Ureter (tissue), 1 donor: ENCODE results near the gene CHCHD10. TPM values are rescaled to one million over a fixed set of nuclear protein-coding genes. Genes with fewer than 3 reads are reported as not detected.

ENCODE experiments used
- DNase-seq: peaks from one replicate; pipeline ENCODE4 v3.0.0-alpha.2; 2020; ENCODE audit warnings: low spot score
- total RNA-seq: library from RNA; stranded (reverse); gene quantifications from one replicate; pipeline ENCODE4 v1.2.4, GENCODE V29; 2023
- donor health status: DM: yes; HTN: yes; CAD: no.

The CHCHD10 gene
- total RNA-seq, 1 donor from 2014 or later = 232 TPM

DNA sequence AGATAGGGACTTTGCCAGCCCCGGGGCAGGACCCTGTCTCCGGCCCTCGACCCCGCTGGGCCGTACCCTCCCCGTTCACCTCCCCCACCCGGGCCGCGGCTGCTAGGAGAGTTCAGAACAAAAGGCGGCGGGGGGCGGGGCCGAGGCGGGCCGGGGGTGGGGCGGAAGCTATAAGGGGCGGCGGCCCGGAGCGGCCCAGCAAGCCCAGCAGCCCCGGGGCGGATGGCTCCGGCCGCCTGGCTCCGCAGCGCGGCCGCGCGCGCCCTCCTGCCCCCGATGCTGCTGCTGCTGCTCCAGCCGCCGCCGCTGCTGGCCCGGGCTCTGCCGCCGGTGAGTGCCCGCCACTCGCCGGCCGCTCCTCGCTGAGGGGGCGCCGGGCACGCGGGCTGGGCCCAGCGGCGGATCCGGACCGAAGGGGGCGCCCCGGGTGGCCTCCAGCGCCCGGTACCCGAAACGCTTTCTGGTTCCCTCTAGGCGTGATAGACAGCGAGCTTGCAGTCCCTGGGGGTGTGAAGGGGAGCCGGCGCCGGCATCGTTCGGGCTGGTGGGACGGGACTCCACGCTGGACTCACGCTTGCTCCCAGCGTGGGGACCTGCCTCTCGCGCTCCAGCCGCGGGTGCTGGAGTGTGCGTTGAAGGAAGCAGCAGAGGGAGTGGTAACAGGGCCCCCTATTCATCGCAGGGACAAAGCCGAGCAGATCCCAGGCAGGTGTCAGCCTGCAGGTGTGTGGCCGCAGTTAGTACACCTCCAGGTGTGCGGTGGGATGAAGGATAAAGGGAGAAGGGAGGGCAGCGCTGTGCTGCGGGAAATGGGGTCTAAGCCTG lies 5.1 kb upstream of the CHCHD10 start, which contains the start of gene MMP11:
MMP11 (plus strand) TSS at position 201 of the 825 bp plus-strand sequence; CDS start at position 223, 22 bp downstream.
- no peak for DNase-seq

DNA sequence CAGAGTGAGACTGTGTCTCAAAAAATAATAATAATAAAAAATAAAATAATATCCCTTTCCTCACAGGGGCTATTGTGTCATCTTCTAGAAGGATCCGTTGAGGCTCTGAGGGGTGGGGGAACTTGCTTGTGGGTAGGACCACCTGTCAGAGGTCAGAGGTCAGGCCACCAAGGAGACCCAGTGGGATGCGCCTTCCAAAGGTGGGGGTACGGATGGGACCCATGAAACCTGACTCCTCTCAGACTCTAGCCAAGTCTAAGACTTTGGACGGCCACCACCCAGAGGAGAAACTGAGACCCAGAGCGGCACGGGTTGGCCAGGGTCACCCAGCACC lies 4.5 kb upstream of the CHCHD10 start:
- no peak for DNase-seq

DNA sequence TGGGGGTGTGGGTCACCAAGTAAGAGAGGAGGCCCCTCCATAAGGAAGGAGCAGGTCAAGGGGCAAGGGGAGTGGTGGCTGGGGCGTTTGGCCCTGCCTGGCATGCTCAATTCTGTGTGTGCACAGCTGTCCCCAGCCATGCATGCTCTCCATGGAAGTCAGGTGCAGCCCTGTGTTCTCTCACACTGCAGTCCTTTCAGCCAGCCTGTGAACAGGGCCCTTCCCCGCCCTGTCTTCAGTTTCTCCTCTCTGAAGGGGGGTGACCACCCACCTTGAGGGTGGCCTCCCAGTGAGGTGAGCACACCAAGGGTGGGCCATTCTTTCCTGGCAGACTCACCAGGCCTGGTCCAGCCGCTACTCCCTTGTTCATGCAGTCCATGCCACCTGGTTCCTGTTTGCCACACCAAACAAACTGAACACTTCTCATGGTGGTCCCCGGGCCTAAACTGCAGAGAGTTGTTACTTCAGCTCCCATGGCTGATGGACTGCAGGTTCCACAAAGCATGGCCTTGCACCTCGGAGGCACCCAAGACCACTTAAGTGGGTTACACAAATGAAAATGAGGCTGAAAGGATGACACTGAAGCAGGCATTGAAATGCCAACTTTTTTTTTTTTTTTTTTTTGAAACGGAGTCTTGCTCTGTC lies 1.7 kb upstream of the CHCHD10 start:
- no peak for DNase-seq

DNA sequence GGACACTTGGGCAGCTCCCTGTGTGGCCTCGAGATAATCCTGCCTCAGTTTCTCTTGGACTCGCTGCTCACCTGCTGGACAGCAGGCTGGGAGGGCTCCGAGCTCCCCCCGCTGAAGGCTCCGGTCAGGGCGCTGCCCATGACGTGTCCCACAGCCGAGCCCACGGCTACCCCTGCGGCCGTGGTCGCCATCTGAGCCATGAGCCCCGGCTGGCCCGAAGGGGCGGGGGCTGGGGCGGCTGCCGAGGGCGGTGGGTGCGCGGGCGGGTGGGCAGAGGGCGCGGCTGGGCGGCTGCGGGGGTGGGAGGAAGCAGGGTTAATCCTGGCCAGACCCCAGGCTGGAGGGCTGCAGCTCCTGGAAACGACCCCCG lies 484 bp downstream of the CHCHD10 start:
- DNase-seq = no peak

DNA sequence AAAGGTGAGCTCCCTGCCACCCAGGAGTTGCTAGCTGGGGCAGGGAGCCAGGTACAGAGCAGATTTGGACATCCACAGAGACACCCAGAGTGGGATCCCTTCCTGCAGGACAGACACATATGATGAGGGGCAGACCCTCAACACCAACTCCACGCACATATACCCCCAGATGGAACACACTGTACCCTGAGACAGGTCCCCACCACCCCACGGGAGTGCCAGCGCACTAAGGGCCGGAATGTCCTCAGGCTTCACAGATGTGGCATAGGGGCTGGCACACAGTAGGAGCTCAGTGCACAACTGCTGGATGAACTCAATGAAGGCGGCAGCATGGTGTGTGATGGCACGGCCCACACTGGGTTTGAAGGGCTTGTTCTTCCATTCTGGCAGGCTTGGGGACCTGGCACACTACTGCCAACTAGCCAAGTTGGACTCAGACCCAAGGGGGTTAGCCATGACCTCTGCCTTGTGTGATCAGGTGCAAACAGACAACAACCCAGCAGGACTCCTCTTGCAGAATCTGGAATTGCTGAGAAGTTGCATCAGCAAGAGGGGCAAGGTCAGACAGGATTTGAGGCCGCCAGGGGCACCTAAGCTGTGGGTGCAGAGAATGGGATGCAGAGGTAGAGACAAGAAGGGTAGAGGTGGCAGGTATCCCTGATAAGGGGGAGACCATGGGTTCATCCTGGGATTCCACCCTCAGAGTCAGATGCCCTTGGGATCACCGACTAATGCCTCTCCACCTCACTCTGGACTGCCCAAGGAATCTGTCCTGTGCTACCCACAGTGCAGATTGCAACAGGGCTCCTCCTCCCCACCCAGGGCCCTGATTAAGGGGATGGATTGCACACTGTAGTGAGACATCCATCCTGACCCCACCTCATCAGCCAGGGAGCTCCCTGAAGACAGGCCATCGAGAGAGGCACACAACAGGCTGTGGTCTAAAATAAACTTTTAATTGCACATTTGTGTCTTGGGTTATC lies 2.6 kb downstream of the CHCHD10 start:
- no peak for DNase-seq

DNA sequence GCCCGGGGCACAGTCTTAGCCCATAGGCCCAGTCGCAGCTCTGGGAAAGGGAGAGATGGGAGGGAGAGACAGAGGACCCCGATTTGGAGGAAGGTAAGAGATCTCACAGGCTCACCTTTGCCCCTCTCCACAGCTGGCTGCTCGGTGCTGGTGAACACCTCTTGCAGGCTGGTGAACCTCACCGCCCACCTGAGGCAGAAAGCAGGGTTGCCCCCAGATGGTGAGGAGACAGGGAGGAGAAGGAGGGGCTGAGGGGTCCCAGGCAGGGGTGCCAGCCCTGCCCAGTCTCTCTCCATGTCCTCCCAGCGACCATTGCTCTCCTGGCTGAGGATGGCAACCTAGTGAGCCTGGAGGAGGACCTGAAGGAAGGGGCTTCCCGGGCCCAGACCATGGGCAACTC lies 3.8 kb downstream of the CHCHD10 start:
- no peak for DNase-seq

DNA sequence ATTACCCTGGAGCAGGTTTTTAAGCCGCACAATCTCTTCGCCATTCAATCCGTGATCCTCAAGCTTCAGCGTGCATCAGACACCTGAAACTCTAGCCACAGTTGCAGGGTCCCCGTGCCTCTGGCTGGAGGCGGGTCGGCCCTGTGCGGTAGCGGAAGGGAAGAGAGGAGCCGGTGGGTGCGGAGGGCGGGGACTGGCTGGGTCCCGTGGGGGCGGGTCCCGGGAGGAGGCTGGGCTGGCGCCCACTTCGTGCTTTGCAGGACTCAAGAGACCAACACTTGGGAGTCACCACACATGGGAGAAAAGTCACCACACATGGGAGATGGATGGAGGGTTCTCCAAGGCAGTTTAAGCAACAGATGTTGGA lies 4.2 kb downstream of the CHCHD10 start:
- no peak for DNase-seq

DNA sequence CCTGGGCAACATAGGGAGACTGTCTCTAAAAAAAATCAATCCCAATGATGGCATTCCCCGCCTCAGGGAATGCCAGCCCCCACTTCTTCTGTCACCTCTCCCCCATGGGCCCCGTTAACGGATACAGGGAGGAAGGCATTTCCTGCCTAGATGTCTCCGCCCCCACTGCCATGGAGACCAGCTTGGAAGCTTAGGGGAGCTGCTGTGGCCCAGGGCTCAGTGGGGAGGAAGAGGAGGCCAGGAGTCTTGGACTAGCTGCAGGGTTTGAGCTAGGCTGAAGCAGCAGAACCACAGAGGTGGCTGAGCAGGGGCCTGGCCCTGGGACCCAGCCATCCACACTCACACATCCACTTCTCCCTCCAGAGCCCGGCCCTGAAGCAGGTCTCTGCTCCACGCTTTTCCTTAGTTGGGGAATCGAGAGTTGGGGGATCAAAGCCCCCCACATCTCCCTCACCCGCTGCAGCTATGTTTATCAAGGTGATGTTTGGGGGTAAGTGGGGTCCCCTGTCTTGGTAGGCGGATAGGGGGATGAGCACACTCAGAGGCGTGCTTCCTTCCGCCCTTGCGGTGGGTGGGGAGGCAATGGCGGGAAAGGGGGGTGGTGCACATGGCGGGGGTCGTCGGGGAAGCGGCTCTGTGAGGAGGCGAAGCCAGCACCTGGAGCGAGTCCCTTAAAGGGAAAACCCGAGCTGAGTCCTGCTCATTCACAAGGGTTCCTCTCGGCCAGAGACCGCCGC lies 4.8 kb downstream of the CHCHD10 start, which contains the start of gene C22orf15:
C22orf15 (plus strand) TSS at position 149 of the 737 bp plus-strand sequence; CDS start at position 466, 317 bp downstream.
- DNase-seq = no peak

DNA sequence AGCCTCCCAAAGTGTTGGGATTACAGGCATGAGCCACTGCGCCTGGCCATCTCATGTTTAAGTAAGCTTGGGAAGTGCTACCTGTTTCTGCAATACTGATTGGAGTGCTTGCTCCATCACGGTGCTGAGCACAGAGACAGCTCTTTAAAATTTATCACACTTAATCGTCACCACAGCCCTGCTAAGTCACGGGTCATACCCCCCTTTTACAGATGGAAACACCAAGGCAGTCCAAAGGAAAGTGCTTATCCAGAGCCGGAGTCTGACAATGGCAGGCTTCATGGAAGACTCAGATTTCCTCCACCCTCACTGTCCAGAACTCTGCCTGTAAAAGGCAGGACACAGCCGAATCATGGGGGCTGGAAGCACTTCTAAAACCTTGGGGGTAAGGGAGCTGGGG lies 7.7 kb downstream of the CHCHD10 start:
- DNase-seq = no peak

DNA sequence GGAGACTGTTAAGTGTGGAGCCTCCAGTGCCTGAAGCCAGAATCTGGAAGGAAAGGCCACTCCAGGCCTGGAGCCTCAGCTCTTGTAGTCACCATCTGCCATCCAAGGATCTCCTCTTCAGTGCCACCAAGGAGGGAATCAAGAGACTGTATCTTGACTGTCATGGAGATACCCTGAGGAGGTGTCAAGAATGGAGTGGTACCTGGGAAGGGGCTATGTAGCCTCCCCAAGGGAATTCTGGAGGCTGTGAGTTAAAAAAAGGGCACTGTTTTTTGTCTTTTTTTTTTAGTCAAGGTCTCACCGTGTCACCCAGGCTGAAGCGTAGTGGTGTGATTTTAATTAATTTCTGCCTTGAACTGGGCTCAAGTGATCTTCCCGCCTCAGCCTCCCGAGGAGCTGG lies 8.2 kb downstream of the CHCHD10 start:
- DNase-seq = no peak

DNA sequence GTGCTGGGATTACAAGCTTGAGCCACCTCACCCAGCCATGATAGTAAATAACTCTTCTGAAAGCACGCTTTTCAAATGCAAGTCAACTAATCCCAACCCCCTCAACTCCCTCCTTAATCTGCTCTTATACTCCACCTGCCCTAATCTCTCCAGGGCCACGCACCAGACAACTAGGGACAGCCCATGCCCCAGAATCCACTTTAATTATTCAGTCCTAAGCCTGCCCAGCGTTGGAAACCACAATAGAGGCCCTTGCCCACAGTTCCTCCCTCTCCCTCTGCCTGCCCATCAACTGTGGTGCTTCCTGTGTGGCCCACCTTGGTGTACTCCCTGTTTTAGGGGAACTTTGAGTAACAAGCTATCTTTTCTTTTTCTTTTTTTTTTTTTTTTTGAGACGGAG lies 10.9 kb downstream of the CHCHD10 start:
- DNase-seq = no peak

DNA sequence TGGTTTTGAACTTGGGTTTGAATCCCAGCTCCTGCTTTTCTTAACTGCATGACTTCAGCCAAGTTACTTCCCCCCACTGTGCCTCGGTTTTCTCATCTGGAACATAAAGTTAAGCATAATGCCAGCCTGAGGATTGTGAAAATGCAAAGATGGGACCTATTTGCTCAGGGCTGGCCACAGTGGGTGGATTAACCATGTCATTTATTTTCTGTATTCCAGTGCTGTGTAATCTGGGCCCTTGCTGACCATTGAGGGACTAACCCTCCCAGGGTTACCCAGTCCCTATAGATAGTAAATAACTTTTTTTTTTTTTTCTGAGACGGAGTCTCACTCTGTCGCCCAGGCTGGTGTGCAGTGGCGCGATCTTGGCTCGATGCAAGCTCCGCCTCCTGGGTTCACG lies 12.1 kb downstream of the CHCHD10 start:
- DNase-seq = no peak

DNA sequence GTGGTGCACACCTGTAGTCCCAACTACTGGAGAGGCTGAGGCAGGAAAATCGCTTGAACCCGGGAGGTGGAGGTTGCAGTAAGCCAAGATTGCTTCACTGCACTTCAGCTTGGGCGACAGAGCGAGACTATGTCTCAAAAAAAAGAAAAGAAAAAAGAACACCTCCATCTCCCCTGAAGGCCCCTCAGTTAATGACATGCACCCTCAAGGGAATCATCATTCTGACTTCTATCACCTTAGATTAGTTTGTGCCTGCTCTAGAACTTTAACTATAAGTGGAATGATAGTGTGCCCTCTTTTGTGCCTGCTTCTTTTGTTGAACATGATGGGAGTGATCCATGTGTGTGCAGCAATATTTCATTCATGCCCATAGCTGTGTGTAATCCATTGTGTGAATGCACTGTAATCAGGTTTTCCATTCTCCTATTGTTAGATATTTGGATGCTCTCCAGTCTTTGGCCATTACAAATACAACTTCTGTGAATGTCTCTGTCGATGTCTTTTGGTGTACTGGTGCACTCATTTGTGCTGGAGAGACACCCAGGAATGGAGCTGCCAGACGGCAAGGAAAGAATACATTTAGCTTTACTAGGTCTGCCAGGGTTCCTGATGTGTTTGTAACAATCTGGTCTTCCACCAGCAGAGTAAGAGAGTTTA lies 12.7 kb downstream of the CHCHD10 start:
- no peak for DNase-seq

DNA sequence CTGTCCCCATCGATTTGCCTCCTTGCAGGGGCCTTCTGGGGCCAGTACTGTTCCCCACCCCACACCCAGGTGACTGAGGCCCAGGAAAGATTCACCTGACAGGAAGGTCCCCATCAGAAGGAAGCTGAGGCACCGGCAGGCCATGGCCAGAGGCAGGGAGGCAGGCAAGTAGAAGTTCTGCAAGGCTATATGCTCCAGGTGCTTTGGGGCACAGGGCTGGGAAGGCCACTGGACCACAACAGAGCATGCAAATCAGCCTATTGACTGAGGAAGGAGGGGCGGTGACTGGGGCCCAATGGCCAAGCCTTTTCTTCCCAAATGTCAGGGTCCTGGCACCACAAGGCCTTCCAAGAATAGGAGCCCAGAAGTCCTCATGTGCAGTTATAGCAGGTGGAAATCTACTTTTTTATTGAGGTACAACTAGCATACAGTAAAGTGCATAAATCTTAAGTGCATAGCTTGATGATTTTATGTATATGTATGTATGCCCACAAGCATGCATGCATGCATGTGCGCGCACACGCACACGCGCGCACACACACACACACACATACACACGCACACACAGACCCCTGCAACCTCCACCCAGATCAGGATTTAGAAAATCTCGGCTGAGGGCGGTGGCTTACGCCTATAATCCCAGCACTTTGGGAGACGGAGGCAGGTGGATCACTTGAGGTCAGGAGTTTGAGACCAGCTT lies 13.4 kb downstream of the CHCHD10 start, which contains the start of gene VPREB3:
VPREB3 (minus strand) TSS at position 206 of the 700 bp plus-strand sequence; CDS start at position 144, 62 bp downstream.
- DNase-seq = no peak

DNA sequence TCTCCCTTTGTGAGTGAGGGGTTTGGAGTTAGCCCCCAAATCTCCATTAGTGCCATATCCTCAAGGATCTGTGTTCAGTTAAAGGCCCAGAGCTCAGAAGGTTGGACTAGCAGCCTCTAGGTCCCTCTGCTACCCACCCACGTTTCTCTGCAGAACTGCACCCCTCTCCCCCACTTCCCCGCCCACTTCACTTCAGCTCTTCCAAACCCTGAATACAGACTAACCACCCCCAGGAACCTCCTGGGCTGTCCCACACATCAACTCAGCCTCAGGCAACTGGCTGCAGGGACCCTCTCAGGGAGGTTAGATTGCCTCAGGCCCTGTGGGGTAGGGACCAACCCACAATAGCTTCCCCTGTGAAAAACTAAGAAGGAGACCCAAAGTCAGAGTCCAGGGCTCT lies 14.4 kb downstream of the CHCHD10 start:
- DNase-seq = no peak

DNA sequence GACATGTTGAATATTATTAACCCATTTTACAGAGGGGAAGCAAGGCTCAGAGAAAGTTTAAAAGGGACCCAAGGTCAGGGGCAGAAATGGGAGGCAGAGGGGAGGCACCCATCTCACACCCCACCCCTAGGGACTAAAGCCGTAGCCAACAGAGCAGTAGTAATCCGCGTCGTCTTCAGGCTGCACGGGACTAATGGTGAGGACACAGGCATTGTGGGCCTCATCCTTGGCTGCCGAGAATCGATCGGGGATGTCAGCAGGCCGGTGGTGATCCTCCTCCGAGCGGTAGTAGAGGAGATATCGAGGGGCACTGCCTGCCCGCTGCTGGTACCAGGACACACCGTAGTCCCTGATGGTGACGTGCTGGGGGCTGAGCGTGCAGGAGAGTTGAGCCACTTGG lies 15.0 kb downstream of the CHCHD10 start:
- no peak for DNase-seq

DNA sequence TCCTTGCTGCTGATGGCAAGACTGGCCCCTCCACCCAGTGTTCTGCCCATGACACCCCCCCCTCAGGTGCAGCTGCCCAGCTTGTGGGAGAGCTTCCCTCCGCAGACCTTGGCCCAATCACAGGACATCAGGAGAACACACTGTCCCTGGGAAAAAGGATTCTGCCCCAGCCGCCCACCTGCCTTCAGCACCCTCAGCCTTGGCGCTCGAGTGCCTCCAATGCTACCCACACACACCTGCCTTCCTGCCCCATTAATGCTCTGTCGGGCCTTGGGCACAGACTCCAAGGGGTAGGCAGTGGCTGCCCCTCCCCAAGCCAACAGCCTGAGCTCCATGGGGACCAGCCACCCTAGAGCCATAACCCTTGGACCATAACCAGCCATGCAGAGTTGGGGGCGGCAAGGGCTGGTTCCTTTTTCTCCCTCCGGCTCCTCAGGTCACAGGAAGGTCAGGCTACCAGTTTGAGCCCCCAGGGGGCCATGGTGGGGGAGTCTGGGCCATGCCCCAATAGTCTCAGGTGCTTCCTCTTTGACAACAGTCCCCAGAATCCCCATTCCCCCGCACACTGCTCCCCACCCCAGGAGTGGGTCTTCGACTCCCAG lies 15.6 kb downstream of the CHCHD10 start:
- DNase-seq = no peak

DNA sequence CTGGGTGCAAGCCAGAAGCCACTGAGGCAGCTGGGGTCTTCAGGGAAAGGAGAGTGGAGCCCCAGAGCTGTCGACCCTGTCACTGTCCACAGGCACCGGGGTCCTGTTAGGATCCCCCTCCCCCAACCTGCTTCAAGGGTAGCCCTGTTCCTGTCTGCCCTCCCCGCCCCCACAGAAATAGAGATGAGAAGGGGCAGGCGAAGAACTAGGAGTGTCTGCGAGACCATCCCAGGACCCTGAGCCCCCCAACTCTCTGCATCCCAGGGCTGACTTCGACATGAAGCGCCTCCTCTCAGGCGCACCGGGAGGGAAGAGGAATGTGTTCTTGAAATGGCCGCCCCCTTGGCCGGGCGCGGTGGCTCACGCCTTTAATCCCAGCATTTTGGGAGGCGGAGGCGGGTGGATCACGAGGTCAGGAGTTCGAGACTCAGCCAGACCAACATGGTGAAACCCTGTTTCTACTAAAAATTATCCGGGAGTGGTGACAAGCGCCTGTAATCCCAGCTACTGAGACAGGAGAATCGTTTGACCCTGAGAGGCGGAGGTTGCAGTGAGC lies 16.3 kb downstream of the CHCHD10 start:
- DNase-seq = no peak

DNA sequence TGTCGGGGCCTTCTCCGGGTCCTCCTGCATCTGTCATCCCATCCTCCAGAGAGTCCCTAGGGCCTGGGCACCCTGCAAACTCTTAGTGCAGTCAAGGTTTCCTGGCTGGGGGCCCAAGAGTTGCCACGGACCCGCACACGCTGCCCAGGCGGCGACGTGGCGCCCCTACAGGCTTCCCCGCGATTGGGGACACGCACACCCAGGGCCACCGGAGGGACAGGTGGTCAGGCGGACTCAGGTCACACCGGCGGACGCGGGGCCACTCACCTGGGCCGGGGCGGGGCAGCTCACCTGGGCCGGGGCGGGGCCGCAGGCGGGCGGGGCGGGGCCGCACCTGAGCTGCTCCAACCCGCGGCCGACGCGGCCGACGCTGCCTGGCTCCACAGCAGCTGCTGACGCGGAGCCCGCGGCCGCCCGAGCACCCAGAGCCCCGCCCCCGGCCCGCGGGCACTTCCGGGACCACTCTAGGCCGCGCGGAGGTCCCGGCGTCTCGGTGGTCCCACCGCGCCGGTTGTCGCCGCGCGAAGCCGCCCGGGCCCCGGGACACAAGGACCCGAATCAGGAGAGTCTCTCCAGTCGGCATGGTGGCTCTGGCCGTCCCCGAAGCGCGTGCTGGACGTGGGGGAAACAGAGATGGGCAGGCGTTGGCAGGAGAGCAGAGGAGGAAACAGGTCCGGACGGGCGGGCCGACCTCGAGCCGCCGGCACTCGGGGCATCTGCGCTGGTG lies 16.9 kb downstream of the CHCHD10 start, which contains the start of gene ZNF70:
ZNF70 (minus strand) TSS at position 399 of the 727 bp plus-strand sequence. CDS start 5,972 bp downstream, outside the sequence.
- peak; percentile 87 for DNase-seq
